GM18909 (cell line): ENCODE results near the gene LBX1.

ENCODE experiments used
- ATAC-seq: cut with Tn5 transposase; IDR thresholded peaks from one replicate; pipeline ENCODE4 v1.9.1; 2021; ENCODE audit warnings: mild to moderate bottlenecking; ENCODE audit not compliant: unreplicated experiment, poor library complexity

The LBX1 gene

GRCh38 chr10:101244321-101245050 is 15.2 kb upstream of the LBX1 start:
- no peak for ATAC-seq

- ATAC-seq, result no peak
Observed at GRCh38 chr10:101241840-101242707, 12.8 kb upstream of the LBX1 start.

GRCh38 chr10:101238732-101239105 is 9.5 kb upstream of the LBX1 start:
- no peak for ATAC-seq

- no peak for ATAC-seq
Observed at GRCh38 chr10:101237982-101238731, 8.9 kb upstream of the LBX1 start.

GRCh38 chr10:101237081-101237981 is 8.1 kb upstream of the LBX1 start:
- ATAC-seq, result no peak

GRCh38 chr10:101236376-101237080 is 7.3 kb upstream of the LBX1 start:
- no peak for ATAC-seq

GRCh38 chr10:101235766-101236165 is 6.5 kb upstream of the LBX1 start:
- ATAC-seq, result no peak

GRCh38 chr10:101234333-101234732 is 5.1 kb upstream of the LBX1 start:
- no peak for ATAC-seq

GRCh38 chr10:101233863-101234262 is 4.6 kb upstream of the LBX1 start:
- ATAC-seq, result no peak

- ATAC-seq, result no peak
Observed at GRCh38 chr10:101233443-101233842, 4.2 kb upstream of the LBX1 start.

GRCh38 chr10:101231912-101232689 is 2.8 kb upstream of the LBX1 start:
- no peak for ATAC-seq

- no peak for ATAC-seq
Observed at GRCh38 chr10:101231092-101231491, 1.8 kb upstream of the LBX1 start.

- ATAC-seq, result no peak
Observed at GRCh38 chr10:101230183-101230917, 1.1 kb upstream of the LBX1 start.

GRCh38 chr10:101228966-101229265 is 347 bp downstream of the LBX1 start:
- ATAC-seq, result no peak

- no peak for ATAC-seq
Observed at GRCh38 chr10:101228153-101228965, 904 bp downstream of the LBX1 start.

- no peak for ATAC-seq
Observed at GRCh38 chr10:101227429-101228152, 1.7 kb downstream of the LBX1 start.
